GM19025 (cell line): ENCODE data around the gene MRPL52.
A peak's percentile ranks its signal among the peaks of the same experiment; 100 is the strongest.
"Not testable (repeated sequence)": the region's sequence is repeated elsewhere in the genome, so short reads cannot be mapped to it uniquely, and the experiment has no call there.

ENCODE experiments used
- ATAC-seq: cut with Tn5 transposase; IDR thresholded peaks from one replicate; pipeline ENCODE4 v1.9.1; 2021; ENCODE audit warnings: mild to moderate bottlenecking, low read depth, moderate library complexity; ENCODE audit not compliant: unreplicated experiment

The MRPL52 gene

GRCh38 chr14:22852599-22852939 is 22.9 kb downstream of the MRPL52 start:
- ATAC-seq, result no peak

- ATAC-seq, result peak; percentile 77
Observed at GRCh38 chr14:22852940-22853767, 23.5 kb downstream of the MRPL52 start.

- not testable (repeated sequence) for ATAC-seq
Observed at GRCh38 chr14:22854296-22854695, 24.6 kb downstream of the MRPL52 start.

- no peak for ATAC-seq
Observed at GRCh38 chr14:22854963-22855724, 25.5 kb downstream of the MRPL52 start.

GRCh38 chr14:22856428-22856827 is 26.7 kb downstream of the MRPL52 start:
- no peak for ATAC-seq

- ATAC-seq, result not testable (repeated sequence)
Observed at GRCh38 chr14:22860377-22860776, 30.7 kb downstream of the MRPL52 start.

- ATAC-seq, result no peak
Observed at GRCh38 chr14:22861651-22862050, 32.0 kb downstream of the MRPL52 start.

GRCh38 chr14:22864979-22865378 is 35.3 kb downstream of the MRPL52 start:
- ATAC-seq, result no peak

- ATAC-seq, result no peak
Observed at GRCh38 chr14:22865424-22866405, 36.0 kb downstream of the MRPL52 start.

- no peak for ATAC-seq
Observed at GRCh38 chr14:22866874-22867273, 37.2 kb downstream of the MRPL52 start.

- peak; percentile 27 for ATAC-seq
Observed at GRCh38 chr14:22870811-22871223, 41.1 kb downstream of the MRPL52 start.

GRCh38 chr14:22871224-22872032 is 41.7 kb downstream of the MRPL52 start, which contains the start of gene LRP10:
Gene LRP10, plus strand, starts transcription at chr14:22871740. Its CDS starts 564 bp downstream, at chr14:22872304.
- ATAC-seq, result peak; percentile 83

GRCh38 chr14:22872033-22872832 is 42.5 kb downstream of the MRPL52 start:
- ATAC-seq, result peak; percentile 9

- no peak for ATAC-seq
Observed at GRCh38 chr14:22872833-22873520, 43.3 kb downstream of the MRPL52 start.

- ATAC-seq, result no peak
Observed at GRCh38 chr14:22875003-22875747, 45.5 kb downstream of the MRPL52 start.

- no peak for ATAC-seq
Observed at GRCh38 chr14:22875748-22876319, 46.1 kb downstream of the MRPL52 start.

- no peak for ATAC-seq
Observed at GRCh38 chr14:22877000-22877501, 47.4 kb downstream of the MRPL52 start.
